GM18951 (cell line): ENCODE data around the gene NEU1.
"Not testable (repeated sequence)": the region's sequence is repeated elsewhere in the genome, so short reads cannot be mapped to it uniquely, and the experiment has no call there.

Experiments
- POLR2A ChIP-seq: IDR thresholded peaks from 4 replicates; pipeline ENCODE4 v1.6.1; 2011; ENCODE audit warnings: mild to moderate bottlenecking; ENCODE audit not compliant: insufficient read length, insufficient read depth; ENCODE audit errors: extremely low read depth
- in situ Hi-C: fragments of 300-500 bp; cut with MboI; formaldehyde crosslinking; loops from one replicate; pipeline ENCODE4 v1.12.0; 2022; ENCODE audit warnings: low sequenced_read_pairs, mixed read lengths, inconsistent platforms; ENCODE audit not compliant: unreplicated experiment

The NEU1 gene

GRCh38 chr6:31851485-31851832 is 11.2 kb downstream of the NEU1 start:
- in situ Hi-C loops = no loop called here
- no peak for TF ChIP-seq POLR2A

DNA sequence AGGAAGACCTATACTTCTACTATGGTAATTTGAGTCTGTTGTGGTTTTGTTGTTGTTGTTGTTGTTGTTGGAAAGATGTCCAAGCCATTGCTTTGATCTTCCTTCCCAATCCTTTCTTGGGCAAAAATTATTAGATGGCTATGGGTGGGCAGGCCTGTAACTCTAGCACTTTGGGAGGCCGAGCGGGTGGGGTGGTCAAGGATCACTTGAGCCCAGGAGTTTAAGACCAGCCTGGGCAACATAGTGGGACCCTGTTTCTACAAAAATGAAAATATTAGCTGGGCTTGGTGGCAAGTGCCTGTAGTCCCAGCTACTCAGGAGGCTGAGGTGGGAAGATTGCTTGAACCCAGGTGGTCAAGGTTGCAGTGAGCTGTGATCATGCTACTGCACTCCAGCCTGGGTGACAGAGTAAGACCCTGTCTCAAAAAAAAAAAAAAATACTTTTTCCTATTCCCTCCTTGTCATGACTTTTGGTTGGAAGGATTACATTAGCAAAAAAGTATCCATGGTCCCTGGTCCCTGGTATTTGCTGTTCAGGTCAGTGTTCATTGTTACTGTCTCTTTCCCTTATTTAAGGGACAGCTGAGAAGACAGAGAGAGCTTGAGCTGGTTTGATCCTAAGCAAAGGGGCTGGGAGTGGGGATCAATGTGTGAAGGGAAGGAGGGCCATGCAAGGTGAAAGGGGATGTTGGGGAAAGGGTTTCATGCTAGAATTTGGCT is 11.7 kb downstream of the NEU1 start:
- TF ChIP-seq POLR2A = no peak
- in situ Hi-C loops = no loop called here

DNA sequence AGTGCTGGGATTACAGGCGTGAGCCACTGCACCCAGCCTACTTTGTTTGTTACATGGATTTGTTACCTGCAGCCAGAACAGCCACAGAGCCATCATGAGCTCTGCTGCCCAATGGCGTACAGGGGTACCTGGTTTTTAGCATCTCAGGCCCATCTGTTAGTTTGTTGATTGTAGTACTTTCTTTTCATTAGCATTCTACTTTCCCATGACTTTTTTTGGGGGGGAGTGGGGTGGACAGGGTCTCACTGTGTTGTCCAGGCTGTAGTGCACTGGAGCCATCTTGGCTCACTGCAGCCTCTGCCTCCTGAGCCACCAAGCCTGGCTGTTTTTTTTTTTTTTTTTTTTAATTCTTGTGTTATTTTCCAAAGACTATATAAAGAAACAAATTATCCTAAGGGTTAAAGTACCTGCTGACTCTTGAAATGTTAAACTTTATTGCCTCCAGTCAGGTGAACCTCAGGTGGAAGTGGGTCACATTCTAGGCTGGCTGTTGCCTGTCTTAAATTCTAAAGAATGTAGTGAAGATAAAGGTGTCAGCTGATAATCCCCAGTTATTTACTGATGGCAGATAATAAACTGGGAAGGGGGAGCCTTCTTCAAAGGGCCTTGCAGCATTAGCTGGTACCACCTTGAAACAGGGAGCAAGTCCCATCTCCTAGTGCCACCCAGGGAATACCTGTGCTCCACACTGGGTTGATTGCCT is 15.2 kb downstream of the NEU1 start:
- no peak for TF ChIP-seq POLR2A
- in situ Hi-C loops = no loop called here

- no peak for TF ChIP-seq POLR2A
- in situ Hi-C loops = no loop called here
These were observed 18.1 kb downstream of the NEU1 start for GRCh38 chr6:31844507-31844906.

GRCh38 chr6:31842053-31842452 is 20.6 kb downstream of the NEU1 start:
- TF ChIP-seq POLR2A = no peak
- in situ Hi-C loops = no loop called here

DNA sequence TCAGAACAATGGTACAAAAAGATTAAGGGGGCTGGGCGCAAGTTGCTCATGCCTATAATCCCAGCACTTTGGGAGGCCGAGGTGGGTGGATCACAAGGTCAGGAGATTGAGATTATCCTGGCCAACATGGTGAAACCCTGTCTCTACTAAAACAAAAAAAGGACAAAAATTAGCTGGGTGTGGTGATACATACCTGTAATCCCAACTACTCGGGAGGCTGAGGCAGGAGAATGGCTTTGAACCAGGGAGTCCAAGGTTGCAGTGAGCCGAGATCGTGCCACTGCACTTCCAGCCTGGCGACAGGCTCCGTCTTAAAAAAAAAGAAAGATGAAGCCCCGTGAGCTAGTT is 22.9 kb downstream of the NEU1 start:
- in situ Hi-C loops = not testable (repeated sequence)

GRCh38 chr6:31838968-31839367 is 23.7 kb downstream of the NEU1 start:
- TF ChIP-seq POLR2A = peak; percentile 19
- in situ Hi-C loops = no loop called here

DNA sequence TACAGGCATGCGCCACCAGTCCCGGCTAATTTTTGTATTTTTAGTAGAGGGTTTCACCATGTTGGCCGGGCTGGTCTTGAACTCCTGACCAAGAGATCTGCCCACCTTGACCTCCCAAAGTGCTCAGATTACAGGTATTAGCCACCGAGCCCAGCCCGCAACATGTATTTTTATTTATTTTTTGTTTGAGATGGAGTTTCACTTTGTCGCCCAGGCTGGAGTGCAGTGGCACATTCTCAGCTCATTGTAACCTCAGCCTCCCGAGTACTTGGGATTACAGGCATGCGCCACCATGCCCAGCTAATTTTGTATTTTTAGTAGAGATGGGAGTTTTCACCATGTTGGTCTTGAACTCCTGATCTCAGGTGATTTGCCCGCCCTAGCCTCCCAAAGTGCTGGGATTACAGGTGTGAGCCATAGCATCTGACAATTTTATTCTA is 24.5 kb downstream of the NEU1 start:
- in situ Hi-C loops = not testable (repeated sequence)

DNA sequence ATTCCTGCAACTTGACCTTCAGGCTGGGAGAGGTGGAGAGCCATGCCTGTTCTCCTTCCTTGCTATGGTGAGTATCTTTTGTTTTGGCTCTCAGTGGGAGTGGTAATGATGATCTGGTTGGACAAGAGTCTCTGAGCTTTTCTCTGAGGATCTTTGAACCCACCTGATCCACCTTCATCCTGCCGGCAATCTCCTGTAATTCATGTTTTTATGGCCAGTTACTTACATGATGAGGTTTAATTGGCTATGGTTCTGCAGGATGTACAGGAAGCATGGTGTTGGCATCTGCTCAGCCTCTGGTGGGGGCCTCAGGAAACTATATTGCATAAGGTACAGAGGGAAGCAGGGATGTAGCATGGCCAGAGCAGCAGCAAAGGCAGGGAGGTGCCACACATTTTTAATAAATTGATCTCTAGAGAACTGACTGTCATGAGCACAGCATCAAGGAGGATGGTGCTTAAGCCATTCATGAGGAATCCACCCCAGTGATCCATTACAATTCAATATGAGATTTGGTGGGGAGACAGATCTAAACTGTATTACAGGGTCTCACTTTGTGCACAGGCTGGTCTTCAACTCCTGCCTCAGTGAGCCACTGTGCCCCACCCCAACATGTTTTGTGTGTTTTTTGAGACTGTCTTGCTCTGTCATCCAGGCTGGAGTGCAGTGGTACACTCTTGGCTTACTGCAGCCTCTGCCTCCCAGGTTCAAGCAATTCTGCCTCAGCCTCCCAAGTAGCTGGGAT is 25.1 kb downstream of the NEU1 start:
- TF ChIP-seq POLR2A = peak; percentile 19
- in situ Hi-C loops = no loop called here

- no peak for TF ChIP-seq POLR2A
- in situ Hi-C loops = no loop called here
These were observed 25.9 kb downstream of the NEU1 start for GRCh38 chr6:31836474-31837368.

DNA sequence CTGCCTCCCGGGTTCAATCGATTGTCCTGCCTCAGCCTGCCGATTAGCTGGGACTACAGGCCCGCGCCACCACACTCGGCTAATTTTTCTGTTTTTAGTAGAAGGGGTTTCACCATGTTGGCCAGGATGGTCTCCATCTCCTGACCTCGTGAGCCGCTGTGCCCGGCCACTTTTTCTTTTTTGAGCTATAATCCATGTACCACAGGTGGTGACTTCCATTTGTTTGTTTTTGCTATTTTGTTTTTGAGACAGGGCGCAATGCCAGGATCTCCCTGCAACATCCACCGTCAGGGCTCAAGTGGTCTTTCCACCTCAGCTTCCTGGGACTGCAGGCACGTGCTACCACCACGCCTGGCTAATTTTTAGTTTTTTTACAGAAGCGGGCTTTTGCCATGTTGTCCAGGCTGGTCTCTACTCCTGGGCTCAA is 26.6 kb downstream of the NEU1 start:
- no peak for TF ChIP-seq POLR2A

GRCh38 chr6:31834367-31835250 is 28.0 kb downstream of the NEU1 start:
- in situ Hi-C loops = no loop called here
- TF ChIP-seq POLR2A = peak; percentile 99

More for the DNA sequence above, 26.6 kb downstream of the NEU1 start:
- in situ Hi-C loops = no loop called here
